22Rv1 (cell line): ENCODE measurements around the gene PLA2G6.
A peak's percentile ranks its signal among the peaks of the same experiment; 100 is the strongest.

Experiments
- H3K27ac ChIP-seq: fragments of 450-650 bp; 2 replicates; pipeline ENCODE4 v1.5.1; 2017
- ZFX ChIP-seq: fragments of 450-650 bp; IDR thresholded peaks from 2 replicates; pipeline ENCODE4 v1.6.1; 2017; ENCODE audit warnings: antibody characterized with exemption, borderline replicate concordance
- TF ChIP-seq, protein P1 (sequence below): fragments of 450-650 bp; IDR thresholded peaks from 2 replicates; pipeline ENCODE4 v1.5.1; 2017; ENCODE audit warnings: mild to moderate bottlenecking

The PLA2G6 gene

DNA sequence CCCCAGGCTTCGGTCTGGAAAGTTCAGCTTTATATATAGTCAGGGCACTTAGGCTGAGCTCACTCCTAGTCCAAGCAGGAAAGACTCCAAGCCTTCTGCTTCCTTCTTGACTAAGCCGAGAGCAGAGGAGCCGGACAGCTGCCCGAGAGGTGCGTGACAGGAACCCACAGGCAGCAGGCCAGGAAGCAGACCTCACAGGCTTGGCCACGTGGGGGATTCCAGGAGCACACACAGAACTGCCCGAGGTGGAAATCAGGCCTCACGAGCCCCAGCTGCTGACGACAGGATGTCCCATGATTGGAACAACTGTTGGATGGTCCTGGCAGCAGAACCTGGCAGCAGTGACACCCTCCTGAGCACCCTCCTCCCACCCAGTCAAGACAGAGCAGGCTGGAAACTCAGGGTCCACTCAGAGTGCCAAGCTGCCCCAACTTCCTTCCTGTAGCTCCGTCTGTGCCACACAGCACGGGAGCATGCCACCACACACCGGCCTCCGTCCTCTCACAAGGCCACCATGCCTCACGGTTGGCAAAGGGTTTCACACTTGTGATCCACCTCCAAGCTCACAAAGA is 5.4 kb downstream of the PLA2G6 start:
- TF ChIP-seq ZFX: no peak
- TF ChIP-seq, protein P1, sequence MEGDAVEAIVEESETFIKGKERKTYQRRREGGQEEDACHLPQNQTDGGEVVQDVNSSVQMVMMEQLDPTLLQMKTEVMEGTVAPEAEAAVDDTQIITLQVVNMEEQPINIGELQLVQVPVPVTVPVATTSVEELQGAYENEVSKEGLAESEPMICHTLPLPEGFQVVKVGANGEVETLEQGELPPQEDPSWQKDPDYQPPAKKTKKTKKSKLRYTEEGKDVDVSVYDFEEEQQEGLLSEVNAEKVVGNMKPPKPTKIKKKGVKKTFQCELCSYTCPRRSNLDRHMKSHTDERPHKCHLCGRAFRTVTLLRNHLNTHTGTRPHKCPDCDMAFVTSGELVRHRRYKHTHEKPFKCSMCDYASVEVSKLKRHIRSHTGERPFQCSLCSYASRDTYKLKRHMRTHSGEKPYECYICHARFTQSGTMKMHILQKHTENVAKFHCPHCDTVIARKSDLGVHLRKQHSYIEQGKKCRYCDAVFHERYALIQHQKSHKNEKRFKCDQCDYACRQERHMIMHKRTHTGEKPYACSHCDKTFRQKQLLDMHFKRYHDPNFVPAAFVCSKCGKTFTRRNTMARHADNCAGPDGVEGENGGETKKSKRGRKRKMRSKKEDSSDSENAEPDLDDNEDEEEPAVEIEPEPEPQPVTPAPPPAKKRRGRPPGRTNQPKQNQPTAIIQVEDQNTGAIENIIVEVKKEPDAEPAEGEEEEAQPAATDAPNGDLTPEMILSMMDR: no peak
- peak overlapping the region; percentile 98 for H3K27ac ChIP-seq

DNA sequence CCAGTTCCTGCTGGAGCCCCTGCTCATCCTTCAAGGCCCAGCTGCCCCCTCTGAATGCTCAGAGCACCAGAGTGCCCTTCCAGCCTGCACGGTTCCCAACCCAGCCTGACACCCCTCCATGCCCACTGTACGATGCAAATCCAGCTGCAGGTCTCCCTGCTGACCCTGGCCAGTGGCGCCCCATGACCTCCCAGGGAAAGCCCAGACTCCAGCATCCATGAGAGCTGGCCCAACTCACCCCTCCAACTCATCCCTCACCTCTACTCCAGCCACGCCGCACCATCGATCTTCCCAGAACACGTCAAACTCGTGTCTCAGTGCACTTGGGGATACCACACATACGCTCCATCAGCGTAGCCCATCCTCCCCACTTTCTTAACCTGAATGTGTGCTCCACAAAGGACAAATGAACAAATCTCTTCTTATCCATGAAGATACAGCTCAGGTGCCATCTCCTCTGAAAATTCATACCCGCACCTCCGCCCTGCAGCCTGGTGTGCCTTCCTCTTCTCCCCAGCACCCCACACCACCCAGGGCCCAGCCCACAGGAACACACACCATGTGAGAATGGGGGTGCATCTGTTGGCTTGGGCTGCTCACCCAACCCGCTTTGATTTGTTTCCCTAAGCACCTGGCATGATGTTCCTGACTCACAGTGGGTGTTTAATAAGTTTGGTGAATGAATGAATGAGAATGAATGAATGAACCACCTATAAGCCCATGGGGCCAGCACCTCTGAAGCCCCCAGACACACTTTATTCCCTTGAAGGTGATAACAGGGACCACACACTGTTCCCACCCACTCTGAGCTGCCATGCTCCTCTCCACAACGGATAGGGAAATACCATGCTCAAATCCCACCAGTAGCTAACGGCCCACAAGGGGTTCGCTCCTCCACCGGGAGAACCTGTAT is 6.2 kb downstream of the PLA2G6 start:
- TF ChIP-seq ZFX: no peak
- TF ChIP-seq, protein P1: no peak
- peak overlapping the region; percentile 98; the same call in 1 of the 2 replicates for H3K27ac ChIP-seq

DNA sequence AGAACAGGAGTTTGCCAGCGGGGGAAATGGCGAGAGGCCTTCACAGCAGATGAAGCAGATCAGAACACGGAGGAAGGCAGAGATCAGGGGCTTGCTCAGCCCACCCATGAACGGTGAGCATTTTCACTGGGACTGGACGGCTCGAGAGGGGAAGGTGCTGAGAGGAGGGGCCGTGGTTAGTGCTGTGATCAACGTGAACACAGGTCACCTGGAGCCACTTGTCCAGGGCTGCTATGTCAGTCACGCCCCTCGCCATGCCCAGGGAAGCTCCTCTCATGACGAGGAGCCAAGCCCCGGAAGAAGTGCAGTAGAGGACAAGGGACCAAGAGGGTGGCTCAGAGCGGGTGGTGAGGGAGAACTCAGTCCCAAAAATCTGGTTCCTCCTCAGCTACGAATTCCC is 7.0 kb downstream of the PLA2G6 start:
- TF ChIP-seq, protein P1: no peak
- no peak for TF ChIP-seq ZFX
- no peak overlapping the region for H3K27ac ChIP-seq

DNA sequence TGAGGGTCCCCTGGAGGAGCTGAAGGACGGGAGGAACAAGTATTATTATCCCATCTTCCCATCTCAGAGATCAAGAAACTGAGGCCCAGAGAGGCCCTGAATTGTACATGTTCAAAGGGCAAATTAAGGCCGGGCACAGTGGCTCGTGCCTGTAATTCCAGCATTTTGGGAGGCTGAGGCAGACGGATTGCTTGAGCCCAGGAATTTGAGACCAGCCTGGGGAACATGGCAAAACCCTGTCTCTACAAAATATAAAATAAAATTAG is 8.1 kb downstream of the PLA2G6 start:
- TF ChIP-seq, protein P1: no peak
- TF ChIP-seq ZFX: no peak
- no peak overlapping the region for H3K27ac ChIP-seq

DNA sequence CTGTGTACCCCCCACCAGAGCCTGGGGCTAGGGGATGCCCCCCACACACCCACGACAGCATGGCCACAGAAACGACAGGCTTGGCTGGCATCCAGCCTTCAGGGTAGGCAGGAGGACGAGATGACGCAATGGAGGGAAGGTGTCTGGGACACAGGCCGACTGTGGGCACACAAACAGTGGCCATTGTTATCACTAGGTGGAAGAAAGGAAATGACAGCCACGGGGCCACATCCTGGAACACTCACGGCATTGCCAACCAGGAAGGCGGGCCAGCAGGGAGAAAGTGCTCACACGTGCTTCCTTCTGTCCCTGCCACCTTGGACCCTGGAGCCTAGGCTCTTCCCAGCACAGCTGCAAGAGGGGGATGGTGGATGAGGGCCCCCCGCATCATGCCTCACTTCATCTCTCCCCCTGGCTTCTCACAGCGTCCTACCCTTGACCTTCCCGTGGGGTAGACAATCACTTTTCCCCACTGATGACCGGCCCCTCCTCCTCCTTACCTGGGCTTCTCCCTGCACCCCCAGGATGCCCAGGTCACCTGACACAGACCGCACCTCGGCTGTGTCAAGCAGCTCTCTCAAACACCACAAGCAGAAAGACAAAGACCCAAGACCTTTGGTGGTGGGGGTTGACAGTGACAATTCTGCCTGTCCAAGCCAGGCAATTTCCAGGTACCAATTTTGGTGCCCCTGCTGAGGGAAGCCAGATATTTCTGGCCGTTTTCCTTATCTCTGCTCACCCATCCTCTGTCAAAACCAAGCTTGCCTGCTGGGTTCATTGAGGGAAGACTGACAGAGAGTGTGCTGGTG is 8.6 kb downstream of the PLA2G6 start:
- TF ChIP-seq, protein P1: no peak
- no peak for TF ChIP-seq ZFX
- H3K27ac ChIP-seq: 0 out of 2 replicates have a peak overlapping the region, but pooled peaks have one; percentile 9

DNA sequence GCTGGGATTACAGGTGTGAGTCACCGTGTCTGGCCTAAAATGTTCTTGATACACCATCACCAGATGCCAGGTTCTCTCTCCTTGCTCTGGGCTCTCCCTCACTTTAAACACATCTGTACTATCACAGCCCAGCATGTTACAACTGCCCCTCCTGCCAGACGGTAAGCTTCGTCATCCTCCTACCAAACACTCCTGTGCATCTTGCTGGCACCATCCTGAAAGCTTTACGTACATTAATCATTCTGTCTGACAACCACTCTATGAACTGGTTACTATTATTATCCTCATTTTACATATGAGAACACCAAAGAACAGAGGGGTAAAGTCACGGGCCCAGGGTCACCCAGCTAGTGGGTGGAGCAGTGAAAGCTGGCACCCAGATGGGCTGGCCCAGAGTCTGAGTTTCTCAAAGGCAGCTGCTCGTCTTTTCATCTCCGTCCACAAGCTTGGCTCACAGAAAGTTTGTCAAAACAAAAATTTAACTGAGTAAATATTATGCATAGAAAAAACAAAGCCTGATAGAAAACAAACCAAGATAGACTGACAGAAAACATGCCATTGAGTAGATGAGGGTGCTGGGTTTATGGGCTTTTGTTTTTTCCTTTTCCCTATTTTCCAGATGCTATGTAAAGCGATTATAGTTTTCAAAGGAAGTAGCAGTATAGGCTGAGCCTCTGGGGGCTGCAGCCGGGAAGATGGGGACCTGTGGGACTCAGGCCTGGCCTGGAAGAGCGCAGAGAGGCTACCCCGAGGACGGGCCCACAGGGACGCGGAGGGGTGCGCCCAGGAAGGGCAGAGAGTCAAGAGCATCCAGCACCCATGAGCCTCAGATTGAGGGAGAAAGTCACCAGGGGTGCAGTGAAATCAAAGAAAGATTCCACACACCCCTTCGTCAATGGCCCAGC is 9.5 kb downstream of the PLA2G6 start:
- 0 out of 2 replicates have a peak overlapping the region, but pooled peaks have one; percentile 9 for H3K27ac ChIP-seq
- TF ChIP-seq, protein P1: no peak
- TF ChIP-seq ZFX: no peak
